Spleen (tissue), 11 donors: ENCODE results near the gene FAM120B. TPM values are rescaled to one million over a fixed set of nuclear protein-coding genes. Genes with fewer than 3 reads are reported as not detected.

Experiments
- DNase-seq: peaks from one replicate; pipeline ENCODE4 v3.0.0-alpha.2; 2020
- H3K27ac ChIP-seq, 8 donors: fragments of 200-600 bp; sonication (generic) in 7 of 8; 1 replicate in 4 of 8; 2 replicates in 4 of 8; pipeline versions ENCODE4 v1.5.0 to v1.8.0; 2016 to 2021; ENCODE audit warnings: inconsistent platforms in 4 of 8, mild to moderate bottlenecking in 4 of 8, moderate library complexity in 1 of 8
- H3K27me3 ChIP-seq, 7 donors: fragments of 200-600 bp; sonication (generic) in 6 of 7; replicated peaks in 1 of 7; 1 replicate in 4 of 7; 2 replicates in 3 of 7; pipeline versions ENCODE4 v1.5.0 to v1.8.0; 2016 to 2021; ENCODE audit warnings: inconsistent platforms in 3 of 7, mild to moderate bottlenecking in 1 of 7
- H3K36me3 ChIP-seq, 6 donors: fragments of 200-600 bp; sonication (generic) in 5 of 6; 1 replicate in 4 of 6; 2 replicates in 2 of 6; pipeline versions ENCODE4 v1.5.0 to v1.8.0; 2016 to 2021; ENCODE audit warnings: inconsistent platforms in 2 of 6
- H3K4me1 ChIP-seq, 6 donors: fragments of 200-600 bp; sonication (generic) in 5 of 6; 1 replicate in 3 of 6; 2 replicates in 3 of 6; pipeline versions ENCODE4 v1.5.0 to v1.8.0; 2016 to 2021; ENCODE audit warnings: inconsistent platforms in 3 of 6
- H3K4me3 ChIP-seq, 8 donors: fragments of 200-600 bp; sonication (generic) in 7 of 8; 1 replicate in 4 of 8; 2 replicates in 4 of 8; pipeline versions ENCODE4 v1.5.0 to v1.8.0; 2016 to 2021; ENCODE audit warnings: inconsistent platforms in 4 of 8, mild to moderate bottlenecking in 4 of 8, moderate library complexity in 2 of 8
- H3K9me3 ChIP-seq, 8 donors: fragments of 200-600 bp; sonication (generic) in 7 of 8; 1 replicate in 4 of 8; 2 replicates in 4 of 8; pipeline versions ENCODE4 v1.5.0 to v1.8.0; 2016 to 2021; ENCODE audit warnings: inconsistent platforms in 4 of 8
- CTCF ChIP-seq, 11 experiments: fragments of 200-600 bp in 7 of 11; fragments of 450-650 bp in 4 of 11; sonication (generic) in 4 of 11; IDR thresholded peaks in 8 of 11; conservative IDR thresholded peaks in 3 of 11; 1 replicate in 7 of 11; 2 replicates in 4 of 11; pipeline versions ENCODE4 v1.4.0 to v1.8.0; 2016 to 2021; ENCODE audit warnings: antibody characterized with exemption in 11 of 11, inconsistent platforms in 4 of 11, mild to moderate bottlenecking in 1 of 11
- POLR2A ChIP-seq, 3 donors: fragments of 450-650 bp; IDR thresholded peaks; one replicate each; pipeline ENCODE4 v1.5.1; 2017; ENCODE audit warnings: antibody characterized with exemption in 3 of 3, mild to moderate bottlenecking in 1 of 3
- POLR2AphosphoS5 ChIP-seq, 3 donors: sonication (generic); formaldehyde crosslinking; IDR thresholded peaks; one replicate each; pipeline ENCODE4 v1.5.1; 2017; ENCODE audit warnings: antibody characterized with exemption in 3 of 3
- WGBS, 5 donors: extraction: QIAGEN DNeasy Blood & Tissue Kit in 3 of 5; methylation state at CpG; one replicate each; pipeline versions ENCODE4 v1.1.5 to v1.1.7; 2013 to 2018; 5-methylcytosine and 5-hydroxymethylcytosine counted together
- intact Hi-C: fragments of 100-400 bp; cut with DNase I; formaldehyde crosslinking; loops from one replicate; pipeline ENCODE4 v1.15.0; 2023; ENCODE audit warnings: low total_unique reads
- polyA plus RNA-seq, 3 donors: library from polyadenylated mRNA; stranded (reverse); fragments of 200-250 nt; gene quantifications; one replicate each; pipeline ENCODE4 v1.2.1, GENCODE V29; 2013
- total RNA-seq, 7 donors: library from RNA; depleted of rRNA in 3 of 7; stranded (reverse); fragments of >200 nt in 3 of 7; fragmentation: NEBNext Ultra II Directional in 4 of 7; extraction: Animal tissue kit (Norgen Biotek cat#: 25700) in 4 of 7; gene quantifications; one replicate each; pipeline versions ENCODE4 v1.1.0 to v1.2.1, GENCODE V29; 2016 to 2021
- donor health status: healthy with polysubstance abuse.
- donor health status: DM: no; HTN: no; CAD: no; lungs with moderate emphysema.
- donor health status: DM: no; HTN: no; CAD: no.
- donor health status: Bipolar disorder and iron deficiency.
- donor health status: healthy.
- donor health status: DM: no; HTN: no; CAD: no.
- donor health status: DM: yes; HTN: yes; CAD: no.

The FAM120B gene
- total and polyA plus RNA-seq, 10 donors, result 7.6 to 41.2 (median 26.8) TPM

DNA sequence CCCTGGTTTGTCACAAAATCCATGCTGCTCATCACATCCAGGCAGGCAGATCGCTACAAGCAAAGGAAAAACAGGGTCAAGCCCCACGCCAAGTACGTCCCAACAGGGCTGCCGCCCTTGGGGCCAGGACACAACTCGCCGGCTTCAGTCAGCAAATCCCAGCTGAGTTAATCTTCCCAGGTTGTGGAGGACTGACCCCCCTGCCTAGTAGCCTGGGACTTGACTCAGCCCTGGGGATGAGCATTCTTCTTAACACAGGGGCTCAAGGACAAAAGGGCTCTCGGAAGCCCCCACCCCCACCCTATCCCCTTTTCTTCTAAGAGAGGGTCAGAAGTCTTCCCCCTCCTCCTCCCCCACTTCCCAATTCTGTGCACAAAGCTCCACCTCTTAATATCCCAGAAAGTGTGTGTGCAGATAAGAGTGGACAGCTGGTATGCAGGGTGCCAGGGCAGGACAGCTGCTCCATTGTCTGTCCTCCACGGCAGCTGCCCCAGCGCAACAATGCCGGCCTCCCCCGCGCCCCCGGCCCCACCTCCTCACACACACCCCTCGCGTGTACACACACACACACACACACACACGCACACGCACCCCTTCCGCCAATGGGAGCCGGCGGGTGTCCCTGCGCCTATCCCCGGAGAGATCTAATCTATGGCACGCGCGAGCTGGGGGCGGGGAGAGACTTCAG, 20.2 kb upstream of the FAM120B start:
- Histone ChIP-seq H3K4me3 (peak overlapping the region in 7 of 8 donors; percentile 75 to 95 (median 84)), H3K27me3 (peaks cover 0 to 86% (median 21%) of the 10 kb centered on the region in 7 donors), H3K4me1 (peaks cover 10 to 66% (median 40%) of the 10 kb centered on the region in 6 donors), H3K27ac (peak overlapping the region in 5 of 8 donors; percentile 61 to 84 (median 82)), H3K9me3 (no peaks in the 10 kb centered on the region), H3K36me3 (peaks cover 0 to 75% (median 27%) of the 10 kb centered on the region in 6 donors)
- WGBS, 5 donors, result 52 to 75% (median 55%) methylated on average over 26 of the region's 26 CpGs
- no peak for TF ChIP-seq POLR2A (IDR thresholded peaks at IDR 0.05)
- peak in 2 of 3 donors; percentile 6 to 67 for TF ChIP-seq POLR2AphosphoS5 (IDR thresholded peaks at IDR 0.05)
- intact Hi-C loops, result no loop called here
- DNase-seq, result peak; percentile 76

DNA sequence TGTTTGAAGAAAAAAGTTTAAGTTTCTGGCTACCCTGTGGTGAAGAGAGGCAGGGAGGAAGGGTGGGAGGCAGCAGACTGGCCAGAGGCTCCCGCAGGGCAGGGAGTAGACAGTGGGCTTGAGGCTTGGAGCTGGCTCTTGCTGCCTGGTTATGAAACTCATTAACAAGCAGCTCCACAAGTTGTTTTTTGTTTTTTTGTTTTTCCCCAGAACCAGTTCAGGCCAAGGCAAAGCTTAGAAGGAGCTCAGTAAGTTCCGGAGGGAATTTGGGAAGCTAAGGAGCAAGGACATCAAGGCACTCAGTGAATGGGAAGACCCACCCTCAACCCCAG, 19.7 kb upstream of the FAM120B start:
- H3K27me3 ChIP-seq, result peaks cover 0 to 86% (median 26%) of the 10 kb centered on the region in 7 donors
- 59 to 91% (median 68%) methylated on average over 2 of the region's 2 CpGs for WGBS, 5 donors
- peaks cover 0 to 70% (median 27%) of the 10 kb centered on the region in 6 donors for H3K36me3 ChIP-seq
- H3K4me3 ChIP-seq, result peak overlapping the region; percentile 75 to 95 (median 83)
- DNase-seq, result no peak
- peak in 1 of 3 donors; percentile 48 for TF ChIP-seq POLR2AphosphoS5 (IDR thresholded peaks at IDR 0.05)
- no peak for TF ChIP-seq POLR2A (IDR thresholded peaks at IDR 0.05)
- no peak for TF ChIP-seq CTCF (IDR thresholded peaks at IDR 0.05 in 8 of 11, conservative IDR thresholded peaks at IDR 0.05 in 3 of 11)
- peak overlapping the region in 7 of 8 donors; percentile 13 to 84 (median 80) for H3K27ac ChIP-seq
- peaks cover 15 to 69% (median 45%) of the 10 kb centered on the region in 6 donors for H3K4me1 ChIP-seq
- intact Hi-C loops, result no loop called here
- no peaks in the 10 kb centered on the region for H3K9me3 ChIP-seq

GRCh38 chr6:170287371-170287876, 19.1 kb upstream of the FAM120B start:
- peak overlapping the region; percentile 75 to 95 (median 83) for H3K4me3 ChIP-seq
- intact Hi-C loops, result no loop called here
- peak overlapping the region in 7 of 8 donors; percentile 13 to 84 (median 80) for H3K27ac ChIP-seq
- H3K9me3 ChIP-seq, result no peaks in the 10 kb centered on the region
- 61 to 77% (median 71%) methylated on average over 12 of the region's 12 CpGs for WGBS, 5 donors
- H3K27me3 ChIP-seq, result peaks cover 0 to 91% (median 30%) of the 10 kb centered on the region in 7 donors
- TF ChIP-seq POLR2A (IDR thresholded peaks at IDR 0.05), result no peak
- TF ChIP-seq POLR2AphosphoS5 (IDR thresholded peaks at IDR 0.05), result peak; percentile 46 to 62 (median 59)
- no peak for TF ChIP-seq CTCF (IDR thresholded peaks at IDR 0.05 in 8 of 11, conservative IDR thresholded peaks at IDR 0.05 in 3 of 11)
- DNase-seq, result peak; percentile 70
- peaks cover 0 to 64% (median 25%) of the 10 kb centered on the region in 6 donors for H3K36me3 ChIP-seq
- H3K4me1 ChIP-seq, result peaks cover 19 to 74% (median 51%) of the 10 kb centered on the region in 6 donors

GRCh38 chr6:170288091-170288631, 18.4 kb upstream of the FAM120B start:
- WGBS, 5 donors, result 74 to 91% (median 77%) methylated on average over 33 of the region's 33 CpGs
- peak; percentile 74 for DNase-seq
- Histone ChIP-seq H3K27ac (peak overlapping the region in 6 of 8 donors; percentile 43 to 84 (median 81)), H3K27me3 (peaks cover 0 to 92% (median 37%) of the 10 kb centered on the region in 7 donors), H3K4me1 (peaks cover 26 to 82% (median 58%) of the 10 kb centered on the region in 6 donors), H3K4me3 (peak overlapping the region; percentile 75 to 95 (median 83)), H3K36me3 (peaks cover 0 to 57% (median 18%) of the 10 kb centered on the region in 6 donors), H3K9me3 (no peaks in the 10 kb centered on the region)
- intact Hi-C loops, result no loop called here
- TF ChIP-seq POLR2A (IDR thresholded peaks at IDR 0.05) (no peak), POLR2AphosphoS5 (IDR thresholded peaks at IDR 0.05) (peak in 2 of 3 donors; percentile 42 to 70), CTCF (IDR thresholded peaks at IDR 0.05 in 8 of 11, conservative IDR thresholded peaks at IDR 0.05 in 3 of 11) (no peak)
